Mammary epithelial cell (primary cell): ENCODE results near the gene GLRA3.

ENCODE experiments used
- EZH2 ChIP-seq: IDR thresholded peaks from 2 replicates; pipeline ENCODE4 v1.6.1; 2012; ENCODE audit warnings: low read length, inconsistent platforms, borderline replicate concordance
- TF ChIP-seq, protein P1 (sequence below), 2 donors: IDR thresholded peaks in 1 of 2; conservative IDR thresholded peaks in 1 of 2; 2 replicates each; pipeline ENCODE4 v1.5.1; 2011 to 2012; ENCODE audit warnings: inconsistent platforms in 2 of 2, low read length in 2 of 2, mild to moderate bottlenecking in 2 of 2, control low read depth in 1 of 2, low read depth in 1 of 2; ENCODE audit not compliant: insufficient read depth in 1 of 2; ENCODE audit errors: extremely low read depth in 1 of 2

DNA sequence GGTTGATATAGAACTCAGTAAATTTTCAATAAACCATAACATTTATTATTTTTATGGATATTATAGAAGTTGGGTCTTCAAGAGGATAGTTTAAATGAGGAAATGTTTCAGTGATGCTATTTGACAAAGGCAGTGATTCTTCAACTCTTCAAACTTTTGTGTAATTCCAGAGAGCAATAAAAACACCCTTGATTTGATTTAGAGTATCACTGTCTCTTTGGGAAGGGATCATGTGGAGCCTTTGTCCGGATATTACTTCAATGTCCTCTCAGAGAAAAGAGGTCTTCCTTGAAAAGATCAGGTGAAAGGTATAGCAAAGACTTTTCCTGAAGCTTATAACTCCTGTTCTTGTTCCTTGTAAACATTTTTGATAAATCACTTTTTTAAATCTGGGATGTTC lies 23.3 kb downstream of the GLRA3 start:
- TF ChIP-seq, protein P1, sequence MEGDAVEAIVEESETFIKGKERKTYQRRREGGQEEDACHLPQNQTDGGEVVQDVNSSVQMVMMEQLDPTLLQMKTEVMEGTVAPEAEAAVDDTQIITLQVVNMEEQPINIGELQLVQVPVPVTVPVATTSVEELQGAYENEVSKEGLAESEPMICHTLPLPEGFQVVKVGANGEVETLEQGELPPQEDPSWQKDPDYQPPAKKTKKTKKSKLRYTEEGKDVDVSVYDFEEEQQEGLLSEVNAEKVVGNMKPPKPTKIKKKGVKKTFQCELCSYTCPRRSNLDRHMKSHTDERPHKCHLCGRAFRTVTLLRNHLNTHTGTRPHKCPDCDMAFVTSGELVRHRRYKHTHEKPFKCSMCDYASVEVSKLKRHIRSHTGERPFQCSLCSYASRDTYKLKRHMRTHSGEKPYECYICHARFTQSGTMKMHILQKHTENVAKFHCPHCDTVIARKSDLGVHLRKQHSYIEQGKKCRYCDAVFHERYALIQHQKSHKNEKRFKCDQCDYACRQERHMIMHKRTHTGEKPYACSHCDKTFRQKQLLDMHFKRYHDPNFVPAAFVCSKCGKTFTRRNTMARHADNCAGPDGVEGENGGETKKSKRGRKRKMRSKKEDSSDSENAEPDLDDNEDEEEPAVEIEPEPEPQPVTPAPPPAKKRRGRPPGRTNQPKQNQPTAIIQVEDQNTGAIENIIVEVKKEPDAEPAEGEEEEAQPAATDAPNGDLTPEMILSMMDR (conservative IDR thresholded peaks at IDR 0.05 in 1 of 2, IDR thresholded peaks at IDR 0.05 in 1 of 2; ENCODE audit: extremely low read depth in 1 of 2, insufficient read depth in 1 of 2, low read depth in 1 of 2, low read length in 2 of 2) = no peak
- TF ChIP-seq EZH2 = no peak
